A549 (cell line): Measurements from ENCODE around the gene PLIN1. TPM values are rescaled to one million over a fixed set of nuclear protein-coding genes. Genes with fewer than 3 reads are reported as not detected.

Experiments
- ATAC-seq, 2 experiments: fragments of 200-7000 bp in 1 of 2; fragments of >200 bp in 1 of 2; cut with Nextera tagmentation in 1 of 2; cut with Tn5 transposase in 1 of 2; 3 replicates each; pipeline versions ENCODE4 v1.8.0 to v1.9.1; 2018 to 2020; ENCODE audit warnings: mild to moderate bottlenecking in 1 of 2, moderate library complexity in 1 of 2
- CTCF ChIA-PET: fragments of 300-600 bp; sonication (Branson Sonifier 250); formaldehyde crosslinking; extraction: SDS; loops from one replicate; lab custom pipeline; 2021; ENCODE audit warnings: antibody characterized with exemption, inconsistent platforms; lab: Yijun Ruan, JAX
- POLR2A ChIA-PET: fragments of 350-600 bp; formaldehyde crosslinking; extraction: SDS; loops from one replicate; lab custom pipeline; 2021; ENCODE audit warnings: antibody characterized with exemption, inconsistent platforms; lab: Yijun Ruan, JAX
- DNase-seq, 2 experiments: peaks; one replicate each; pipeline versions ENCODE4 v3.0.0 to v3.0.0-alpha.2; 2011 to 2016; ENCODE audit warnings: low read depth in 1 of 2, low spot score in 1 of 2
- FAIRE-seq: peaks from 2 replicates; lab custom pipeline; 2011; peaks lifted over from hg19 to GRCh38; lab: Jason Lieb, UNC
- H3K27ac ChIP-seq, 2 experiments: fragments of >200 bp; sonication (Bioruptor Twin); formaldehyde crosslinking; 3 replicates each; pipeline ENCODE4 v1.5.1; 2016 to 2017
- H3K4me1 ChIP-seq: fragments of >200 bp; sonication (Bioruptor Twin); formaldehyde crosslinking; 3 replicates; pipeline ENCODE4 v1.6.1; 2016
- H3K4me2 ChIP-seq: fragments of >200 bp; sonication (Bioruptor Twin); formaldehyde crosslinking; 3 replicates; pipeline ENCODE4 v1.6.1; 2016
- H3K4me3 ChIP-seq: fragments of >200 bp; sonication (Bioruptor Twin); formaldehyde crosslinking; 3 replicates; pipeline ENCODE4 v1.5.1; 2016
- H3K9me3 ChIP-seq: fragments of >200 bp; sonication (Bioruptor Twin); formaldehyde crosslinking; 3 replicates; pipeline ENCODE4 v1.6.1; 2016
- CEBPB ChIP-seq, 2 experiments: fragments of >200 bp in 1 of 2; sonication (Bioruptor Twin) in 1 of 2; formaldehyde crosslinking in 1 of 2; IDR thresholded peaks; 2 replicates each; pipeline ENCODE4 v1.6.1; 2012 to 2016
- CHD2 ChIP-seq: fragments of 150-350 bp; IDR thresholded peaks from 2 replicates; pipeline ENCODE4 v1.6.1; 2014; ENCODE audit warnings: low read length; ENCODE audit not compliant: partially characterized antibody
- E2F6 ChIP-seq: IDR thresholded peaks from 2 replicates; pipeline ENCODE4 v1.6.1; 2012; ENCODE audit warnings: low read depth, borderline replicate concordance
- HDAC2 ChIP-seq: fragments of 200-600 bp; sonication (generic); IDR thresholded peaks from 2 replicates; pipeline ENCODE4 v1.6.1; 2016
- HMGXB4 ChIP-seq: fragments of 250-450 bp; sonication (Bioruptor Pico); IDR thresholded peaks from 2 replicates; pipeline ENCODE4 v1.5.0; 2021; ENCODE audit warnings: mild to moderate bottlenecking, moderate library complexity, borderline replicate concordance
- HOXB13 ChIP-seq: fragments of 250-450 bp; sonication (Bioruptor Pico); IDR thresholded peaks from 2 replicates; pipeline ENCODE4 v1.5.0; 2020; ENCODE audit warnings: low read depth, mild to moderate bottlenecking, moderate library complexity
- JUNB ChIP-seq: fragments of >200 bp; sonication (Bioruptor Twin); formaldehyde crosslinking; IDR thresholded peaks from 2 replicates; pipeline ENCODE4 v1.6.1; 2016
- KDM1A ChIP-seq: fragments of 200-600 bp; sonication (generic); IDR thresholded peaks from 2 replicates; pipeline ENCODE4 v1.6.1; 2016; ENCODE audit warnings: low read depth, mild to moderate bottlenecking
- KDM5A ChIP-seq: fragments of 200-600 bp; sonication (generic); IDR thresholded peaks from 2 replicates; pipeline ENCODE4 v1.6.1; 2016; ENCODE audit warnings: antibody characterized with exemption, mild to moderate bottlenecking
- MAFK ChIP-seq: fragments of 450-650 bp; IDR thresholded peaks from 2 replicates; pipeline ENCODE4 v1.6.1; 2014; ENCODE audit not compliant: partially characterized antibody
- MAX ChIP-seq: IDR thresholded peaks from 2 replicates; pipeline ENCODE4 v1.6.1; 2012
- POLR2A ChIP-seq: IDR thresholded peaks from 2 replicates; pipeline ENCODE4 v1.6.1; 2012; ENCODE audit warnings: mild to moderate bottlenecking, low read length
- POLR2AphosphoS2 ChIP-seq: conservative IDR thresholded peaks from 2 replicates; pipeline ENCODE4 v1.6.1; 2012; ENCODE audit warnings: low read length, improper control_type of control experiment, inconsistent platforms
- RAD21 ChIP-seq, 2 experiments: fragments of >200 bp in 1 of 2; sonication (Bioruptor Twin) in 1 of 2; formaldehyde crosslinking in 1 of 2; IDR thresholded peaks in 1 of 2; conservative IDR thresholded peaks in 1 of 2; 2 replicates in 1 of 2; 3 replicates in 1 of 2; pipeline ENCODE4 v1.6.1; 2012 to 2018; ENCODE audit warnings: inconsistent platforms in 1 of 2
- REST ChIP-seq: fragments of 200-600 bp; sonication (generic); IDR thresholded peaks from 2 replicates; pipeline ENCODE4 v1.6.1; 2016; ENCODE audit warnings: antibody characterized with exemption, mild to moderate bottlenecking, moderate library complexity
- RFX5 ChIP-seq: fragments of 450-650 bp; IDR thresholded peaks from 2 replicates; pipeline ENCODE4 v1.7.1; 2014; ENCODE audit warnings: antibody characterized with exemption, mild to moderate bottlenecking, moderate library complexity
- SMC3 ChIP-seq: fragments of >200 bp; sonication (Bioruptor Twin); formaldehyde crosslinking; IDR thresholded peaks from 3 replicates; pipeline ENCODE4 v1.6.1; 2018; ENCODE audit warnings: inconsistent platforms
- ZNF302 ChIP-seq: fragments of 250-450 bp; sonication (Bioruptor Pico); IDR thresholded peaks from 2 replicates; pipeline ENCODE4 v1.9.0; 2021; ENCODE audit warnings: inconsistent platforms, mild to moderate bottlenecking, moderate library complexity
- WGBS: methylation state at CpG from one replicate; pipeline ENCODE4 v1.1.6; 2017; ENCODE audit errors: missing lambda C conversion rate; 5-methylcytosine and 5-hydroxymethylcytosine counted together
- polyA plus RNA-seq, 4 experiments: library from polyadenylated mRNA; depleted of rRNA in 3 of 4; stranded (reverse); fragments of >200 nt; fragmentation: RNase III in 1 of 4; extraction: RNeasy Plus Mini Kit Qiagen cat#74134 plus additional on column Dnase treatment in 1 of 4; gene quantifications; 2 replicates in 3 of 4; 3 replicates in 1 of 4; pipeline ENCODE4 v1.2.3, GENCODE V29; 2011 to 2017
- TF ChIP-seq, protein P1 (sequence below): IDR thresholded peaks from 2 replicates; pipeline ENCODE4 v1.6.1; 2012
- TF ChIP-seq, protein P2 (sequence below): fragments of >200 bp; sonication (Bioruptor Twin); formaldehyde crosslinking; IDR thresholded peaks from 2 replicates; pipeline ENCODE4 v1.6.1; 2016
- TF ChIP-seq, protein P3 (sequence below): fragments of 250-450 bp; sonication (Bioruptor Pico); IDR thresholded peaks from 2 replicates; pipeline ENCODE4 v1.5.0; 2020; ENCODE audit warnings: low read depth, mild to moderate bottlenecking, moderate library complexity

PLIN1 gene
- polyA plus RNA-seq, 2 of the 4 experiments (the other 2 are of a cell fraction) = 0.27 to 0.74 TPM

DNA sequence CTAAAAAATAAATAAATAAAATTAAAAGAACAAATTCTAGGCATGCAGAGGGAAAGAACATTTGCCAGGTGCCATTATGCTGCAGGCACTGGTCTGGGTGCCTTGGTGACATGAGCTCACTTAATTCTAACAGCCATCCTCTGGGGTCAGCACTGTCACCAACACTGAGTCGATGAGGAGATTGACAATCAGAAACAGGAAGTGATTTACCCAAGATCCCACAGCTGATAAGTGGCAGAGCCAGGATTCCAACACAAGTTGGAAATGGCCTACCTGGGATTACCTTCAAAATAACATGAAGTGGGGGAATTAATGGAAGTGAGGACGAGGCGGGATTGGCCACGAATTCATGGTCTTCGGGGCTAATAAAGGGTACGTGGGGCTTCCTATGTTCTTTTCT lies 3.6 kb downstream of the PLIN1 start:
- 80% methylated on average over 6 of the region's 6 CpGs for WGBS
- TF ChIP-seq, protein P1, sequence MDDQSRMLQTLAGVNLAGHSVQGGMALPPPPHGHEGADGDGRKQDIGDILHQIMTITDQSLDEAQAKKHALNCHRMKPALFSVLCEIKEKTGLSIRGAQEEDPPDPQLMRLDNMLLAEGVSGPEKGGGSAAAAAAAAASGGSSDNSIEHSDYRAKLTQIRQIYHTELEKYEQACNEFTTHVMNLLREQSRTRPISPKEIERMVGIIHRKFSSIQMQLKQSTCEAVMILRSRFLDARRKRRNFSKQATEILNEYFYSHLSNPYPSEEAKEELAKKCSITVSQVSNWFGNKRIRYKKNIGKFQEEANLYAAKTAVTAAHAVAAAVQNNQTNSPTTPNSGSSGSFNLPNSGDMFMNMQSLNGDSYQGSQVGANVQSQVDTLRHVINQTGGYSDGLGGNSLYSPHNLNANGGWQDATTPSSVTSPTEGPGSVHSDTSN = no peak
- no peak for TF ChIP-seq E2F6
- TF ChIP-seq HMGXB4 = no peak
- TF ChIP-seq CEBPB (IDR thresholded peaks at IDR 0.05) = no peak
- no peak for TF ChIP-seq JUNB
- no peak for TF ChIP-seq KDM5A
- TF ChIP-seq REST = no peak
- no peak for TF ChIP-seq ZNF302 (CRISPR knock-in tag)
- TF ChIP-seq, protein P2, sequence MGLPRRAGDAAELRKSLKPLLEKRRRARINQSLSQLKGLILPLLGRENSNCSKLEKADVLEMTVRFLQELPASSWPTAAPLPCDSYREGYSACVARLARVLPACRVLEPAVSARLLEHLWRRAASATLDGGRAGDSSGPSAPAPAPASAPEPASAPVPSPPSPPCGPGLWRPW = no peak
- TF ChIP-seq POLR2A = no peak
- TF ChIP-seq MAFK = no peak
- TF ChIP-seq HDAC2 = no peak
- TF ChIP-seq RFX5 = no peak
- TF ChIP-seq, protein P3, sequence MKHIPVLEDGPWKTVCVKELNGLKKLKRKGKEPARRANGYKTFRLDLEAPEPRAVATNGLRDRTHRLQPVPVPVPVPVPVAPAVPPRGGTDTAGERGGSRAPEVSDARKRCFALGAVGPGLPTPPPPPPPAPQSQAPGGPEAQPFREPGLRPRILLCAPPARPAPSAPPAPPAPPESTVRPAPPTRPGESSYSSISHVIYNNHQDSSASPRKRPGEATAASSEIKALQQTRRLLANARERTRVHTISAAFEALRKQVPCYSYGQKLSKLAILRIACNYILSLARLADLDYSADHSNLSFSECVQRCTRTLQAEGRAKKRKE = no peak
- TF ChIP-seq HOXB13 (CRISPR knock-in tag) = no peak
- no peak for TF ChIP-seq MAX
- no peak for TF ChIP-seq SMC3
- no peak for TF ChIP-seq CHD2
- TF ChIP-seq KDM1A = no peak
- ChIA-PET CTCF (interaction anchor here (0.7 to 9.4 kb wide), 2 partner anchors 30 to 92 kb away, joined by 3 to 79 read pairs; no protein-coding TSS in a partner anchor), POLR2A (no interaction called here)
- no peaks in the 10 kb centered on the region for H3K9me3 ChIP-seq
- H3K4me3 ChIP-seq = no peak overlapping the region
- DNase-seq = no peak
- no peak overlapping the region for H3K27ac ChIP-seq
- H3K4me2 ChIP-seq = no peak overlapping the region
- ATAC-seq = no peak
- FAIRE-seq = no peak
- peaks cover 15% of the 10 kb centered on the region for H3K4me1 ChIP-seq

GRCh38 chr15:89674526-89674925 lies 4.6 kb downstream of the PLIN1 start:
- CTCF ChIA-PET = interaction anchor here (1.1 to 9.4 kb wide), 5 partner anchors 9 to 82 kb away, joined by 3 to 79 read pairs (median 7); no protein-coding TSS in a partner anchor
- FAIRE-seq = no peak
- POLR2A ChIA-PET = no interaction called here
- H3K9me3 ChIP-seq = no peaks in the 10 kb centered on the region
- 69% methylated on average over 4 of the region's 4 CpGs for WGBS
- ATAC-seq = no peak
- H3K27ac ChIP-seq = no peak overlapping the region
- TF ChIP-seq RAD21 (conservative IDR thresholded peaks at IDR 0.05 in 1 of 2, IDR thresholded peaks at IDR 0.05 in 1 of 2) = 0 out of 5 replicates have a peak, but pooled peaks of 1 of the 2 experiments have one; percentile 7
- no peak for TF ChIP-seq POLR2AphosphoS2
- TF ChIP-seq, all 56 proteins: peak for 1
- H3K4me1 ChIP-seq = peaks cover 4% of the 10 kb centered on the region; the same call in 1 of the 3 replicates
- DNase-seq = no peak
- no peak overlapping the region for H3K4me2 ChIP-seq
- H3K4me3 ChIP-seq = no peak overlapping the region
